Measurements from ENCODE around the gene MXRA8.
A peak's percentile ranks its signal among the peaks of the same experiment; 100 is the strongest.

MXRA8 gene

DNA sequence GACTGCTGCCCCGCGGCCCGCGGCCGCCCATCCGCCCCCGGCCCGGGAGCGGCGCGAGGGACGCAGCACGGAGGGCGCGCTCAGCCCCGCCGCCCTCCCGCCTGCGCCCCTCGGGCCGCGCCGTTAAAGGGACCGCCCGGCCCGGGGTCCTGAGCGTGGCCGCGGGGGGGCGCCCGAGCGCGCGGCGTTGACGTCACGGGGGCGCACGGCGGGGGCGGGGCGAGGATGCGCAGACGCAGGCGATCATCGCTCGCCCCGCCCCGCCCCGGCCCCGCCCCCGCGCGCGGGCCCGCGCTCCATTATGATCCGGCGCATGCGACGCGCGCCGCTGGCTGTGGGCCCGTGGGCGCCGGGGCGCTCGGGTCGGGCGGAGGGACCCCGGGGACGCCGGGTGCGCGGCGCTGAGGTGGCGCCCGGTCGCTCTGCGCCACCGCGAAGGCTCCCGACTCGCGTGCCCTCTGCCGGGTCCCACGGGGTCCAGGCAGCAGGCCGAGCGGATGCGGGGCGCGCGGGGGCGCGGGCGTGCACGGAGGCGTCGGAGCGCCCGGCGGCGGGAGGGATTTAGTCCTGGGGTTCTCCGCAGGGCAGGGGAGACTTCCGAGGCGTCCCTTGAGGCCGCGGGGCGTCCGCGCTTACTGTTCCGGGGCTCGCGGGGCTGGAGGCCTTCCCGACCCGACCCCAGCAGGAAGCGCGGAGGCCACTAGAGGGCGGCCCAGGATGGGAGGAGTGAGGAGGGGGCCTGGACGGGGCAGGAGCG, 8.9 kb downstream of the MXRA8 start, which contains the start of gene DVL1:
Gene DVL1 (minus strand): TSS at position 163 of the 757 bp plus-strand sequence. CDS start 353 bp downstream, outside the sequence.
- DNase-seq (ENCODE audit: low spot score): peak; percentile 92

DNA sequence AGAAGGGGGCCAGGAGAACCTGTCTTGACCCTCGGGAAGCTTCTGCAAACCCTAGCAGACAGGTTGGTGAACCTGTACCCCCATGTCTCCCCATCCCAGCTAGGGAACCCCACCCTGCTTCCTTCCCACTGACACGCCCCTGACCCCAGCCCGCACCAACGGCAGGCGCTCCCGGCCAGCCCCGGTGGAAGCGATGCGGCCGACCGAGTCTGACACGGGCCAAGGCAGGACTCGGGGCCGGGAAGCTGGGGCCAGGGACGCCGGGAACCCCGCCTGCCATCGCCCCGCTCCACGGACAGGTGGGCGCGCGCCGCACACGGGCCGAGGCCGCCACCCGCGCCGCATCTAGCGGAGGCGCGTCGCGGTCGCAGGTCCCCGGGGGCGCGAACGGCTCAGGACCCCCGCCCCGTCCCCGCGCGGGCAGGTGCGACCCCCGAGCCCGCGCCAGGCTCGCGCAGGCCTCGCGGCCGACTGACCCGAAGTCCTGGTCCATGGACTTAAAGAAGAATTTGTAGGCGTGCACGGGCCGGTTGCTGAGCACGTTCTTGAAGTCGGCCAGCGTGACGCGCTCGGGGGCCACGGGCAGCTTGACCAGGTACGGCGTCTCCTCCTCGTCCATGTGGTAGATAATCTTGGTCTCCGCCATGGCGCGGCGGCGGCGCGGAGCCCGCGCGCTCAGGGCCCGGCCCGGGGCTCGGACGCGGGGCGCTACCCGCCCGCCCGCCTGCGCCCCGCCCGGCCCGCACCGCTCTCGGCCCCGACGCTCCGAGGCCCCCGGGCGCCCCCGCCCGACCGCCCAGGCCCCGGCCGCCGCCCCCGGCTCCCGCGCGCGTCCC, 9.7 kb downstream of the MXRA8 start:
- no peak for DNase-seq (ENCODE audit: low spot score)

DNA sequence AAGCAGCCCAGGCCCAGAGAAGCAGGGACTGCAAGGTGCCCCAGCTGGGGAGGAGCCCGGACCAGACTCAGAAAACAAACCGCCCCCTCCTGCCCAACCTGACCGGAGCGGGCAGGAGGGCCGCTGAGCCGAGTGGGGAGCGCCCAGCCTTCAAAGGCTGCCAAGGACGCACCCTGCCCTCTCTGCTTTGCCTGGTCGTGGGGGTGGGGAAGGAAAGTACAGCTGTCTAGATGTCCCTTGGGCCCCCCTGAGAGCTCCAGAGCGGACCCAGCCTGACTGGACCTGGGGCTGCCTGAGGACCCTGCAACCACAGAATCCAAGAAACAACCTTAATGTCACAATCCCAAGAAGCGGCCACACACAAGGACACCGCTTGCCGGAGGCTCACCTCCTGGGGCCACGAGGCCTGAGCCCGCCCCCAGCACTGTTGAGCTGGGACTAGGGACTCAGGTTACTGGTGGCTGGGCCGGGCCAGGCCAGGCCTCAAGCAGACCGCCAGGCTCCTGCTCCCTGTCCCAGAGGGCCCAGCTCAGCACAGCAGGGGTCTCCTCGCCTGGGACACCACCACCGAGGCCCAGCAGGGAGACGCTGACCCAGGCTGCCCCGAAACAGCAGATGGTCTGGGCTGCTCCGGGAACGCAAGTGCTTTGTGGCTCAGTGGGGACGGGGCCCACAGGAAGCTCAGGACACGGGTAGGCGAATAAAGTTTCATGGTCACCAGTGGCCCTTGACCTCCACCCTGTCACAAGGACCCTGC, 10.5 kb downstream of the MXRA8 start:
- DNase-seq (ENCODE audit: low spot score): peak; percentile 92

DNA sequence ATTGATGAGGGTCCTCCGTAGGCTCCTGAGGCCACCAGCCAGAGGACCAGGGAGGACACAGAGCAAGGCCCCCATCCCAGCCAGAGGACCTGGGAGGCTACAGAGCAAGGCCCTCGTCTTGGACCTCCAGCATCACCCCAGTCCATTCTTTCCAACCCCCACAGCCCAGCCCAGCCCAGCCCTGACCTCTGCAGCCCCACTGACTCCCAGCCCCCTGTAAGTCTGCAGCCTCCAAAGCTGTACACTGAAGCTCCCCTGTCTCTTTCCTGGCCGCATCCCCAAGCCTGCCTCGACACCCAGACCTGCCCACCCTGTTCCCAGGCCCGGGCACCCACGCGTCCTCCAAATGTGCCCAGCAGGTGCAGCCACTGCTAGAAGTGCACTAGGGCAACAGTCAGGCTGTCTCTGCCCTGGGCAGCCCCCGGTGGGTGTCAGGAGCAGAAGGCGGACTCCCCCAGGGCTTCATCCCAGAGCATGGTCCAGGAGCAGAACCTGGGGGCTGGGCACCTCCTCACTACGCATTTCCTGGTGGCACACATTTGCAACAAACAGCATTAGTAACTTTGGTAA, 11.2 kb downstream of the MXRA8 start:
- DNase-seq (ENCODE audit: low spot score): no peak

DNA sequence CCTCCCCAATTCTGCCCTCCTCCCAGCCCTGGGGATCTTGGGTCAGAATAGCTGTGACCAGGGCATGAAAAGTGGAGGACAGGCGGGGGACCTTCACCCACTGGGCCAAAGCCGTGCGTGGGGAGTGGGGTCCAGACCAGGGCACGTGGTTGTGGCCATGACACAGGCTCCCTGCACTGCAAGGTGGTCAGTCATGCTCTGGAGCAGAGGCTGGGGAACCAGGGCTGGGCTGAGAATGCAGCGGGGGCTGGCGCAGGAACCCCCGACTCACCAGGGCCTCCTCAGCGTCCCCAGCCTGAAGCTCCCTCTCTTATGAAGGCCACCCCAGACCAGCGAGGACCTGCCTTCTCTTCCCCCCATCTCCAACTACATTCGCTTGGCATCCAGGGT, 11.9 kb downstream of the MXRA8 start:
- DNase-seq (ENCODE audit: low spot score): no peak

DNA sequence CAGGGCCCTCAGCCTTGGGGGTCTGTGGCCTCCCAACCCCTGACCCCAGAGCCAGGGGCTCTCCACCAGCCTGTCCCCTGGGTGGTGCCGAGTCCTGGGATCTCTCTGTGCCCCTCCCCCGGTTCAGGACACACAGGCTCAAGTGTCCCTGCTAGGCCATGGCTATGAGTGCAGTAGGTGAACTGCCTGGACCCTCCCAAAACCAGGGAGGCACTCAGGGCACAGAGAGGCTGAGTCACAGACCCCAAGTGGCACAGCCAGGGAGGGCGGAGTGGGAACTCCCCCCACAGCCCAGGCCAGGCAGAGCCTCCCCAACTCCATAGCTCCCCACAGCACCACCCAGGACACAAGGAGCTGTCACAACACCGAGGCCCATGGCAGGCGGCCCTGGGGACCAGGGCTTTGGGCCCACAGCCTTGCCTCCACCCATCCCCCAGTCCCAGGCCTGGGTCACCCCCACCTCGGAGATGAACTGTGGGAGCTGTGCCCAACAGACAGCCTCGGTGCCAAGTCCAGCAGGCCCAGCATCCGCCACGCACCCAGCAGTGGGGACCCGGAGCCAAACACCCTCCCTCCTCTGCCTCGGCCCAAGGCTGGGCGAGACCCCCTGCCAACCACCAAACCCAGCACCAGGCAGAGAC, 12.4 kb downstream of the MXRA8 start:
- DNase-seq (ENCODE audit: low spot score): no peak

DNA sequence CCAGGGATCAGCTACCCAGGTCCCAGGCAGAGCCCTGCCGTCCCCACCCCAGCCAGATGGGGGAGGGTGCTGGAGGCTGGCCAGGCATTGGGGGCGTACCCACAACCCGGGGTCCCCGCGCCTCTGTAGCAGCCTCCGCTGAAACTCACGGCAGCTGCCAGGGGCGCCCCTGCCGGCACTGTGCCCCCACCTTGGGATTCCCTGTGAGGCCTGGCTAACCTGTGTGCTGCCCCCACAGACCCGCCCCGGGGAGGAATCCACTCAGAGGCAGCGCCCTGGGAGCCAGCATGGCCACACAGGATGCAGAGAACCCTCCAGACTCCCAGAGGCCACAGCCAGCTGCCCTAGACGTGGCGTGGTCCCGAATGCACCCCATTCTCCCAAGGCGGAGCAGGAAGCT, 13.0 kb downstream of the MXRA8 start:
- DNase-seq (ENCODE audit: low spot score): no peak

DNA sequence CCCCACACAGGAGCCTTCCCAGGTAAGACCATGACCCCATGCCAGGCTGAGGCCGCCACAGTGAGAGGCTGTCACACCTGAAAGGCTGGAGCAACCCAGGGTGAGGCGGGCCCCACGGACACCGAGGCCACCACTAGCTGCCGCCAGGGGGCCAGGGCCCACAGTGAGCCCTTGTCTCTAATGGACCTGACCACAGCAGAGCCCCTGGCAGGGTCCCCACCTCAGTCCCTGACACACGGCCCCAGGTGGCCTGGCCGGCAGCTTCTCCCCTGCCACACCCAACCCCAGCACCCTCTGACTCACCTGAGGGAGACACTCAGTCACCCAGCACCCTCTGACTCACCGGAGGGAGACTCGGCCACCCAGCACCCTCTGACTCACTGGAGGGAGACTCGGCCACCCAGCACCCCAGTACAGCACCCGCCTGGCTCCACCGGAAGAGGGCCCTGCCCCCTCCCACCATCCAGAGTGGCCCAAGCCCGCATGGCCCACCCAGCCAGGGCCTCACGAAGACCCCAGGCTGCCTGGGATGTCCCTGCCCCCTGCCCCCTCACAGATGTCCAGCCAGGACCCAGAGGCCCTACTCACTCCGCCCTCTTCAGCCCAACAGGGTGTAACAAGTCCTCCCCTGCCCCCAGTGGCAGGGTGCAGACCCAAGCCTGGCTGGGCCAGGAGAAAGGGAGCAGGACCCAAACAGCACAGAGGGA, 13.5 kb downstream of the MXRA8 start:
- DNase-seq (ENCODE audit: low spot score): peak; percentile 96

DNA sequence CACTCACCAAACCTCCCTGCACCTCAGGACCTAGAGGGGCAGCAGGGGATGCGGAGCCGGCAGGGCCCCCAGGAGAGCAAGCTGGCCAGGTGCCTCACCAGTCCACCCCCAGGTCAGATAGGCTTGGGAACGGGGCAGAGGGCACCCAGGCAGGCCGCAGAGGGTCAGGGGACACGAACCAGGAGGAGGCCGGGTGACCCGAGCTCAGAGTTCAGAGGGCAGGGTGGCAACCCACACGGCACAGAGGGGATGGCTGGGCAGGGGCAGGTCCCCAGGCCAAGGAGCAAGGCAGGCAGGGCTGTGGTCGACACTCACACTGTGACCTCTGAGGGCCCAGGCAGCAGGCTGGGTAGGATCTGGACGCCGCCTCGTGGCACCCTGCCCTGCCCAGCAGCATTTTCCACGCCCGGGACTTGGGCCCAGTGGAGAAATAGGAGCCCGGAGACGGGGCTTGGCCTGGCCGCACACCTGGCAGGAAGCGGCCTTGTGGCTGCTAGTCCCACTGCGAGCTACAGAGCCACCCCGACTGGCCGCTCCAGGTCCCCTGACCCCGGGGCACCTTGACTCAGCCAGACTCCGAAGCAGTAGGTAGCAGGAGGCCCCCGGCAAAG, 14.4 kb downstream of the MXRA8 start:
- no peak for DNase-seq (ENCODE audit: low spot score)

DNA sequence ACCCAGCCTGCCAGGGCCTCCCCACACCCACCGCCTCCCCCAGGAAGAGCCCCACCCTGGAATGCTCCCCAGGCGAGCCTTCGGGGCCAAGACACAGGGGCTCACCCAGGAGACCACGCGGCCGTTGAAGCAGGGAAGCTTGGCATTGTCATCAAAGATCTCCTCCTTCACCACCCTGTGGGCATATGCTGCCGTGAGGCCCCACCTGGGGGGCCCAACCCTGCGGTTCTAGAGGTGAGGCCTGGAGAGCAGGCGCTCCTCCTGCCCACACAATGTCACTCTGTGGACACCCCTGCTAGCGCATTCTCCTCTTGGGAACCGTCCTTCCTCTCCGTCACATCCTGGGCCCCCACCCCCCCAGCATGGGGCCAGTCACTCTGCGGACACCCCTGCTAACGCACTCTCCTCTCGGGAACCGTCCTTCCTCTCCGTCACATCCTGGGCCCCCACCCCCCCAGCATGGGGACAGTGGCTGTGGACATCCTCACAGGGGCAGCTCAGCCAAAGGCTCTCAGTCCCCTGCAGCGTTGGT, 15.7 kb downstream of the MXRA8 start:
- no peak for DNase-seq (ENCODE audit: low spot score)

DNA sequence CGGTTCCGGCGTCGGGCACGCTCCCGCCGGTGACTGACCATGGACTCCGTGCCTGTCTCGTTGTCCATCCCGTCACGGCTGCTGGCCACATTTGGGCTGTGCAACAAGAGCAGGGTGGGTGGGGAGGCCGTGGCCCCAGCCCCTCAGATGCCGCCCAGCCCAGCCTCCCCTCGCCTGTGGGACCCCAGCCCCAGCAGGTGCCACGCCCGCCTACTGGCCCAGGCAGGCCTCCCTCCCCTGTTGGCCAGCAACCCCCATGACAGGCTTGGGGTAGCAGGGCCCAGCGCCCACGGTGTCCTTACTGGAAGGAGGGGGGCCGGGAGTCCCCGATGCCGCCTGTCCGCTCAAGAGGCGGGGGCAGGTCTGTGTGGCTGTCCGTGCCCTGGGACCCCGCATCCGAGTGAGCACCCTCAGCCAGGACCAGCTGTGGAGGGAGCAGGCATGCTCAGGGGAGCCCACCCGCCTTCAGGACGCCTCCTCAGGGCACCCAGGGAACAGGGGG, 16.2 kb downstream of the MXRA8 start:
- DNase-seq (ENCODE audit: low spot score): no peak

DNA sequence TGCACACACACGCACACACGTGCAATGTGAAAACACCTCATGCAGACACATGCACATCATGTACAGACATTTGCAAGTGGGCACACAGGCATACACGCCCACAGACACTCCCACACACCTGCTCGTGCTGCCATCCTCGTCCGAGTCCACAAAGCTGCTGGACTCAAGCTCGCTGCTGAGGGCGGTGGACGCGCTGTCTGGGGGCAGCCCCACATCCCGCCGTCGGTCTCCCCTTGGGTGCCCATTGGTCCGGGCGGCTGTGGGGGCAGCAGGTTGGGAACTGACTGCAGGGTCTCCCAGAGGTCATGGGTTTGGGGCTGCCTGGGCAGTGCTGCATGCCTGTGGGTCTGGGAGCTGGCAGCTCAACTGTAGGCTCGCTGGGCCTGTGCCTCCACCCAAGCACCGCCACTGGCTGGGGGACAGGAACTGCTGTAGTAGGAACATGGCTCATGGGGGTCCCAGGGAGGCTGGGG, 16.8 kb downstream of the MXRA8 start:
- DNase-seq (ENCODE audit: low spot score): no peak

DNA sequence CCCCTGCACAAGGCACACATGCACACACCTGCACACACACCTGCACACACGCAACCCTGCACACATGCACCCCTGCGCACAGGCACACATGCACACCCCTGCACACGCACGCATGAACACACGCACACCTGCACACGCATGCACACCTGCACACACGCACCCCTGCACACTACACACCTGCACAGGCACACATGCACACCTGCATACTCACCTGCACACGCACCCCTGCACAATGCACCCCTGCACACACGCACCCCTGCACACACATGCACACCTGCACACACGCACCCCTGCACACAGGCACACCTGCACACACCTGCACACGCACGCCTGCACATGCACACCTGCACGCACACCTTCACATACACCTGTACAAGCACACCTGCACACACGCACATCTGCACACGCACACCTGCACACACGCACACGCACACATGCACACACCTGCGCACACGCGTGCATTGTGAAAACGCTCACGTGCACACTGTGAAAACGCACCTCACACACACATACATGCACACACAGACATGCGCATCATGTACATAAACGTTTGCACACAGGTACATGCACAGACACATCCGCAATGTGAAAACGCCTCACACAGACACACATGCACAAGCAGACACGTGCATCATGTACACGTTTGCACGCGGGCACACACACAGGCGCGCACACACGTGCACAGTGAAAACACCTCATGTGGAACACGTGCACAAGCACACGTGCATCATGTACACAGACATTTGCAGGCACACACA, 17.4 kb downstream of the MXRA8 start:
- DNase-seq (ENCODE audit: low spot score): no peak

DNA sequence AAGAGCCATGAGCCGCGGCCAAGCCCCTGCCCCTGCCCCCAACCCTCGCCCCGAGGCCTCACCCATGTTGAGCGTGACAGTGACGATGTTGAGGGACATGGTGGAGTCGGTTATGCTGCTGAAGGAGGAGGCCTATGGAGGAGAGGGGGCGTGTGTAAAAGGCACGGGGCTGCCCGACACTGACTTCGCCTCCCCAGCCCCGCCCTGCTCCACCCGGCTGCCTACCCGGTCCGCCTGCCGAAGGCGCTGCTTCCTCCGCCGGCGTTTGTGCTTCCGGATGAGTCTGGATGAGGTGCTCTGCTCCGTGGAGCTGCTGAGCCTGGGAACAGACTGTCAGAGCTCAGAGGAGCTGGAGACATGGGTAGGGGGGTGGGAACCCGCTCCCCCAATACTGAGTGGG, 18.2 kb downstream of the MXRA8 start:
- no peak for DNase-seq (ENCODE audit: low spot score)

DNA sequence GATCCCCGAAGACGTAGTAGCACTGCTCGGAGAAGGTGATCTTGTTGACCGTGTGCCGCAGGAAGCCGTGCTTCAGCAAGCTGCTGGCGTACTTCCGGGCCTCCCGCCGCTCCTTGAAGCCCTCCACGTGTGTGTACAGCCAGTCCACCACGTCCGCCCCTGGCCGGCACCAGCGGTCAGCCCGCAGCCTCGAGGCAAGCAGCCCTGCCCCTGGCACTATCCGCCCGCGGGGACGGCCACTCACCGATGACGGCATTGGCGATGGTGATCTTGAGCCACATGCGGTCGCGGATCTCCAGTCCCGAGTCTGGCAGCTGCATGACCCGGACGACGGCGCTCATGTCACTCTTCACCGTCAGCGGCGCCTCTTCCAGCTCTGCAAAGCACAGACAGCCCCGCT, 20.1 kb downstream of the MXRA8 start:
- DNase-seq (ENCODE audit: low spot score): no peak

DNA sequence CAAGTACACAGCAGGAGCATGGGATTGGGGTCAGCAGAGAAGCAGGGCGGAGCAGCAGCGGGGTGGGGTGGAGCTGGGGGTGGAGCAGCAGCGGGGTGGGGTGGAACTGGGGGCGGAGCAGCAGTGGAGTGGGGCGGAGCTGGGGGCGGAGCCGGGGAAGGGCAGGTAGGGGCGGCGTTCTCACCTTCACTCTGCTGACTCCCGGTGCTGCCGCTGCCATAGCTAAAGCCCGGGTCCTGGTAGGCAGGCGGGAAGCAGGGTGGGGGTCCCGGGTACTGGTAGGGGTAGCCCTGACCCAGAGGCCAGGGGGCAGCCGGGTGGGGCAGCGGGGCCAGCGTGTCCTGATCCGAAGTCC, 20.6 kb downstream of the MXRA8 start:
- peak; percentile 70 for DNase-seq (ENCODE audit: low spot score)

DNA sequence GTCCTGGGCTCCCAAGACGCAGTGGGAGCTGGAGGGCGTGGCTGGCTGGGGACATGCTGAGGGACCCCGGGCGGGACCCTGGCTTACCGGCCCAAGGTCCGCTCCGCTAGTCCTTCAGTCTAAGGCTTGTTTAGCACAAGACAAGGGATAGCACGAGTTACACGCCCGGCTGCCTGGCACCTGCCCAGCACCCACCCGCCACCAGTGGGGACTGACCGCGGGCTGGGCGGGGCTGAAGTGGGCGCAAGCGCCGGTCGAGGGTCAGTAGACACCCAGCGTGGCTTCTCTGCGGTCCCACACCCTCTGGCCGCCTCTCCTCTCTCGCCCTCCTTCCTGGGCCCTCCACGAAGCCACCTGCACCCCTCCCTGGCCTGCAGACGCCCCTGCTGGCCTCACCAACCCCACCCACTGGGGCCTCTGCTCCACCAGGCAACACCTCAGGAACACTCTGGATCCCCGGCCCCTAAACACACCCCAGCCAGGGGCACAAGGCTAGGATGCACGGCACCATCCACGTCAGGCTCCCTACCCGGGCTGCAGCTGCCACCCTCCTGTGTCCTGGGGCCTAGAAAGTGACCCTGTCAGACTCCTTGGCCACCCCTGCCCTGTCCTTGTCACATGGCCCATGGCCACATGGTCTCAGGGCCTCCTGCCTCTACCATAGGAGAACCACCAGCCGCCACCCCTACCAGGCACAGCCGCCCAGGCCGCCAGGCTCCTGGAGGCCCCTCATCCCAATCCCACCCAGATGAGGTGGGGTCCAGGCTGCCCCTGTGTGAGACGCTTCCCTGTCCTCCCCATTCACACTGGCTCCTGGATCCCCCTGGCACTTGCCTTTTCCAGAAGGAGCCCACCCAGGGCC, 21.2 kb downstream of the MXRA8 start:
- DNase-seq (ENCODE audit: low spot score): no peak

DNA sequence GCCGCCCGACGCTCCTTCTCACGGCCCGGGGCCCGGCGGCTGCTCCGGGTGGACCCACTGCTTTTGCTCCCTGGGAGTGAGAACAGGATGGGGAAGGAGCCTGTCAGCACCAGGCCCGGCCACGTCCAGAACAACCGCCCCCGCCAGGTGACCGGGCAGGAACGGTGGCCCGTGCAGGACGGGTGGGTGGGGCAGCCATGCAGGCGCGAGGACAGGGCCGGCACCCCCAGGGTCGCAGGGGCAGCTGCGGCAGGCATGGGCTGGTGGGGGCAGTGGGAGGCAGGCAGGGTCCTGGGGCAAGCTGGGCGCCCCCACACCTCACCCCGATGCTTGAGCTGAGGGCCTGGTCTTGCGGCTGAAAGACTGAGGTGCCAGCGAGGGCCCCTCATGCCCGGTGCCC, 21.9 kb downstream of the MXRA8 start:
- DNase-seq (ENCODE audit: low spot score): no peak

Measured in HuH-7.5 (cell line).